ENCODE measurements around the gene KCNA5. TPM values are rescaled to one million over a fixed set of nuclear protein-coding genes. Genes with fewer than 3 reads are reported as not detected.

Gene KCNA5
- total and polyA plus RNA-seq, 2 of the 13 experiments (the other 11 are each of a cell fraction or from before 2014, with no cell fraction given), result not detected

DNA sequence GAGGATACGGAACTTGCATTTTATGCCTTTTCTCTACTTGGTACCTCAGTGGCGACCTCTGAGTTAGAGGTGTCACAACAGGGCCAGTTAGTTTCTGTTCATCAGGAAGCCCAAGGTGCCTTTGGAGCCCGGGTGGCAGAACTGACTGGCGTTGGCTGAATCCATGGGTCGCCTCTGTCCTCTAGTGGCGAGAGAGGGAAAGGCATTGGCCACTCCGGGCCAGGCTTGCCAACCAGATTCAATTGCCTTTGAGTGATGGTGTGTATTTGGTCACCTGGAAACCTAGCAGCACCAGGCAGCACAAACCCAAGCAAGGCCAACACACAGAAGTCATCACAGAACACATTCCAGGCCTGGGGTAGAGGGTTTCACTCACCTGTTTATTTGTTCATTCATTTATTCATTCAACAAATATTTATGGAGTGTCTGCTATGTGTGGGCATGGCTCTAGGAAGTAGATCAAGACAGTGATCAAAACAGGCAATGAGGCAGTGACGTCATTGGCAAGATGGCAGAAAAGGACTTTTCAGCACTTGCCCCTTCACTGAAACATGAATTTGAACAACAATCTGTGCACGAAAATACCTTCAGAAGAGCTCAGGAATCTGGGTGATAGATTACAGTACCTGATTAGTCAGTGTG lies 40.5 kb upstream of the KCNA5 start:
- no peak for FAIRE-seq
- H2AFZ ChIP-seq (ENCODE audit: low read length), result no peak overlapping the region
- H3K9ac ChIP-seq (ENCODE audit: insufficient read depth, low read depth, low read length), result no peak overlapping the region
- H3K4me1 ChIP-seq (ENCODE audit: insufficient read depth, low read length), result no peaks in the 10 kb centered on the region
- POLR2A ChIA-PET, result no interaction called here
- peak; percentile 33 for DNase-seq (ENCODE audit: low spot score)
- H3K27ac ChIP-seq (ENCODE audit: extremely low read length, insufficient read depth, low read length), result no peak overlapping the region
- H3K27me3 ChIP-seq (ENCODE audit: control insufficient read depth in 1 of 2, insufficient read depth in 2 of 2, low read length in 2 of 2), result no peaks in the 10 kb centered on the region; a peak in 1 of 5 replicates
- peak; percentile 97 for ATAC-seq
- H4K20me1 ChIP-seq (ENCODE audit: insufficient read depth, low read length), result no peaks in the 10 kb centered on the region
- CTCF ChIA-PET (ENCODE audit: low intra/inter-chr PET ratio, low total read pairs), result interaction anchor here (1.8 to 4.8 kb wide), 2 partner anchors 146 to 154 kb away, joined by 7 to 40 read pairs; no protein-coding TSS in a partner anchor
- WGBS (ENCODE audit: low lambda C conversion rate), result 10% methylated on average over 6 of the region's 9 CpGs
- BruUV-seq (replicated peaks), result no TSS peak
- no peaks in the 10 kb centered on the region for H3K9me3 ChIP-seq (ENCODE audit: low read length)
- no peaks in the 10 kb centered on the region for H3K36me3 ChIP-seq (replicated peaks in 1 of 2; ENCODE audit: control insufficient read depth in 1 of 2, insufficient read depth in 2 of 2, low read length in 2 of 2)
- no peak overlapping the region for H3K4me3 ChIP-seq (replicated peaks in 1 of 3; ENCODE audit: insufficient read depth in 1 of 3, low read depth in 2 of 3, low read length in 3 of 3)
- H3K79me2 ChIP-seq (ENCODE audit: insufficient read depth, low read length), result no peaks in the 10 kb centered on the region
- intact Hi-C loops (cut with micrococcal nuclease; ENCODE audit: unreplicated experiment), result loop anchor here (1.0 kb wide), 1 partner anchor 146 kb away; no protein-coding TSS in a partner anchor
- no peak overlapping the region for H3K4me2 ChIP-seq (ENCODE audit: low read depth, low read length)
- in situ Hi-C loops (cut with HindIII; ENCODE audit: extremely low pct_ligation_motif_present, low pct_unique_long_range_greater_than_20kb), result loop anchor here (5.0 kb wide), 1 partner anchor 146 kb away; no protein-coding TSS in a partner anchor
- TF ChIP-seq NFIB (CRISPR knock-in tag; IDR thresholded peaks at IDR 0.05; ENCODE audit: borderline replicate concordance) (no peak), ZNF577 (CRISPR knock-in tag; IDR thresholded peaks at IDR 0.05; ENCODE audit: borderline replicate concordance, low read depth) (no peak), ZMYM2 (CRISPR knock-in tag; IDR thresholded peaks at IDR 0.05) (no peak), PAX8 (CRISPR knock-in tag; IDR thresholded peaks at IDR 0.05; ENCODE audit: borderline replicate concordance) (no peak), SMAD1 (CRISPR knock-in tag; IDR thresholded peaks at IDR 0.05; ENCODE audit: borderline replicate concordance, low read depth) (no peak), KDM5A (IDR thresholded peaks at IDR 0.05; ENCODE audit: borderline replicate concordance, low read length) (no peak), SETDB1 (CRISPR knock-in tag; IDR thresholded peaks at IDR 0.05; ENCODE audit: borderline replicate concordance) (no peak), RBM39 (IDR thresholded peaks at IDR 0.05; ENCODE audit: low read depth, low read length, poor library complexity, severe bottlenecking) (no peak), NFRKB (IDR thresholded peaks at IDR 0.05) (no peak), KDM6A (CRISPR knock-in tag; IDR thresholded peaks at IDR 0.05; ENCODE audit: low read depth) (no peak), KDM1A (CRISPR knock-in tag; IDR thresholded peaks at IDR 0.05) (no peak), ZNF136 (CRISPR knock-in tag; IDR thresholded peaks at IDR 0.05; ENCODE audit: low read depth) (no peak), ZNF75D (CRISPR knock-in tag; IDR thresholded peaks at IDR 0.05; ENCODE audit: borderline replicate concordance) (no peak), EZH2 (conservative IDR thresholded peaks at IDR 0.05; ENCODE audit: low read depth, low read length) (no peak), NR2C2 (CRISPR knock-in tag; IDR thresholded peaks at IDR 0.05; ENCODE audit: borderline replicate concordance) (no peak), KMT2B (CRISPR knock-in tag; IDR thresholded peaks at IDR 0.05) (no peak), ZNF326 (CRISPR knock-in tag; IDR thresholded peaks at IDR 0.05; ENCODE audit: borderline replicate concordance) (no peak), ZNF564 (CRISPR knock-in tag; IDR thresholded peaks at IDR 0.05) (no peak), SMC3 (IDR thresholded peaks at IDR 0.05; ENCODE audit: low read length) (peak; percentile 72)
- TF ChIP-seq, protein P1, sequence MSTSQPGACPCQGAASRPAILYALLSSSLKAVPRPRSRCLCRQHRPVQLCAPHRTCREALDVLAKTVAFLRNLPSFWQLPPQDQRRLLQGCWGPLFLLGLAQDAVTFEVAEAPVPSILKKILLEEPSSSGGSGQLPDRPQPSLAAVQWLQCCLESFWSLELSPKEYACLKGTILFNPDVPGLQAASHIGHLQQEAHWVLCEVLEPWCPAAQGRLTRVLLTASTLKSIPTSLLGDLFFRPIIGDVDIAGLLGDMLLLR (CRISPR knock-in tag; IDR thresholded peaks at IDR 0.05), result no peak
- TF ChIP-seq, protein P2, sequence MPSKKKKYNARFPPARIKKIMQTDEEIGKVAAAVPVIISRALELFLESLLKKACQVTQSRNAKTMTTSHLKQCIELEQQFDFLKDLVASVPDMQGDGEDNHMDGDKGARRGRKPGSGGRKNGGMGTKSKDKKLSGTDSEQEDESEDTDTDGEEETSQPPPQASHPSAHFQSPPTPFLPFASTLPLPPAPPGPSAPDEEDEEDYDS (CRISPR knock-in tag; IDR thresholded peaks at IDR 0.05), result no peak
- TF ChIP-seq, protein P3, sequence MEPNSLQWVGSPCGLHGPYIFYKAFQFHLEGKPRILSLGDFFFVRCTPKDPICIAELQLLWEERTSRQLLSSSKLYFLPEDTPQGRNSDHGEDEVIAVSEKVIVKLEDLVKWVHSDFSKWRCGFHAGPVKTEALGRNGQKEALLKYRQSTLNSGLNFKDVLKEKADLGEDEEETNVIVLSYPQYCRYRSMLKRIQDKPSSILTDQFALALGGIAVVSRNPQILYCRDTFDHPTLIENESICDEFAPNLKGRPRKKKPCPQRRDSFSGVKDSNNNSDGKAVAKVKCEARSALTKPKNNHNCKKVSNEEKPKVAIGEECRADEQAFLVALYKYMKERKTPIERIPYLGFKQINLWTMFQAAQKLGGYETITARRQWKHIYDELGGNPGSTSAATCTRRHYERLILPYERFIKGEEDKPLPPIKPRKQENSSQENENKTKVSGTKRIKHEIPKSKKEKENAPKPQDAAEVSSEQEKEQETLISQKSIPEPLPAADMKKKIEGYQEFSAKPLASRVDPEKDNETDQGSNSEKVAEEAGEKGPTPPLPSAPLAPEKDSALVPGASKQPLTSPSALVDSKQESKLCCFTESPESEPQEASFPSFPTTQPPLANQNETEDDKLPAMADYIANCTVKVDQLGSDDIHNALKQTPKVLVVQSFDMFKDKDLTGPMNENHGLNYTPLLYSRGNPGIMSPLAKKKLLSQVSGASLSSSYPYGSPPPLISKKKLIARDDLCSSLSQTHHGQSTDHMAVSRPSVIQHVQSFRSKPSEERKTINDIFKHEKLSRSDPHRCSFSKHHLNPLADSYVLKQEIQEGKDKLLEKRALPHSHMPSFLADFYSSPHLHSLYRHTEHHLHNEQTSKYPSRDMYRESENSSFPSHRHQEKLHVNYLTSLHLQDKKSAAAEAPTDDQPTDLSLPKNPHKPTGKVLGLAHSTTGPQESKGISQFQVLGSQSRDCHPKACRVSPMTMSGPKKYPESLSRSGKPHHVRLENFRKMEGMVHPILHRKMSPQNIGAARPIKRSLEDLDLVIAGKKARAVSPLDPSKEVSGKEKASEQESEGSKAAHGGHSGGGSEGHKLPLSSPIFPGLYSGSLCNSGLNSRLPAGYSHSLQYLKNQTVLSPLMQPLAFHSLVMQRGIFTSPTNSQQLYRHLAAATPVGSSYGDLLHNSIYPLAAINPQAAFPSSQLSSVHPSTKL (CRISPR knock-in tag; IDR thresholded peaks at IDR 0.05), result no peak

Measured in HepG2 (cell line).